NCI-H2081 (cell line): ENCODE measurements around the gene NDUFS7.

Experiments
- DNase-seq, 2 experiments: peaks; one replicate each; lab custom pipeline; 2025; lab: John Stamatoyannopoulos, UW

Gene NDUFS7

DNA sequence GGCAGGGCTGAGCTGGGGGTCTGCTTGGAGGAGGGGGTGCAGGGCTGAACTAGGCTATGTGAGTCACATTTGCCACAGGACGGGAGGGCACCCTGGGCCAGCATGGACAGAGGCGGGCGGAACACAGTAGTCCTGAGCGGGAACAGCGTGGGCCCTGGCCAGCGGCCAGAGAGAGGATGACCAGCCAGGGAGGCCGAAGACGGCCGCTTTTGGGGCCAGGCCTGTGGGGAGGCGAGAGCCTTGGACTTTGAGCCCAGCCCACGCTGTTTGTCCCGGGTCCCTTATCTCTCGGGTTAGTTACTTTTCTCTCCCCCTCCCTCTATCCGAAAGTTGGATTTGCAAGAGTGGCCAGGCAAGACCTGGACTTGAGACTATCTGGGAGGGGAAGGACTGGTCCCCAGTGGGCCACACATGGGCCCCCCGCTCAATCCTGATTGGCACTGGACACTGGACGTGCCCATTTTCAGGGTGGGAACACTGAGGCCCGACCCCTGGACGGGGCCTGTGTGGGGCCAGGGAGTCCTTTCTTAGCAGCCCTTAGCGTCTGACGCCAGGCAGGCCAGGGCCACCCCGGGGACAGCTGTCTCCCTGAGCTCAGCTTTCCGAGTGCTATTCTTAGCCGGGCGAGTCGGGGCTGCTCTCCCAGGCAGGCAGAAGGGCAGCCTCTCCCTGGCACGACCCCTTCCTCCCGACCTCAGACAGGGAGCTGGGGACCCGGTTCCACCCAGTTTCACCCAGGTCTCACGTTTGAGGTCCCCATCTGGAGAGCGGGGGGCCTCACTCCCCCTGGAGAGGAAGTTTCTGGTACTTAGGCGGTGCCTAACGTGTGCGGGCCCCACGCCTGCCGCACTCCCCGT lies 16.8 kb downstream of the NDUFS7 start:
- DNase-seq, result peak in 1 of 2 experiments; percentile 10

DNA sequence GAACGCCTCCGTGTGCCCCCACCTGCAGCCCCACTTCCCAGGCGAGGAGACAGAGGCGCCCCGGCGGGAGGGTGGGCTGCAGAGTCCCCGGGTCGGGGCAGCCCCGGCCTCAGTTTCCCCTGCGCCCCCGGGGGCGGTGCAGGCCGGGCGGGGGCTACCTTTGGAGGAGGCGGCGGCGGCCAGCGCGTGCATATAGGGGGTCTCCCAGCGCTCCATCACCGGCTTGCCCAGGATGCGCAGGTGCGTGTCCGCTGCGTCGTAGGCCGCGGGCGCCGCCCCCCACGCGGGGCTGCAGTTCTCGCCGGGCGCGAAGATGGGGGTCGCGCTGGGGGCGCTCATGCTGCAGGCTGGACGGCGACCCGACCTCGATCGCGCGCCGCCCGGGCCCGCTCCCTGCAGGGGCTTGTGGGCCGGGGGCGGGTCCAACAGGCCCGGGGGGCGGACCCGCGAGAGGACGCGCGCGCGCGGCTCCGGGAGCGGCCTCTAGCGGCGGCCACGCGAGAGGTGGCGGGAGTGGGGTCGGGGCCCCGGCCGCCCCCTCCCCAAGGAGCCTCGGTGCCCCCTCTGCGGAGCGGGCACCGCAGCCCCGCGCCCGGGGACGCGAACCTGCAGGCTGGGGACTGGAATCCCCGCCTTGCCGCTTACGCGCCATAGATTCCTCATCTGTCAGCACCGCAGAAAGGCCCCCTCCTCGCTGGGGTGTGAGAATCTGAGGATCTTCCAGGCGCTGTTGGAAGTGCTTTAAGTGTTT lies 17.6 kb downstream of the NDUFS7 start, which contains the start of gene GAMT:
TSS of gene GAMT (minus strand) at position 405 of the 751 bp plus-strand sequence. CDS start at position 339, 66 bp downstream.
- DNase-seq, result peak in 1 of 2 experiments; percentile 35

DNA sequence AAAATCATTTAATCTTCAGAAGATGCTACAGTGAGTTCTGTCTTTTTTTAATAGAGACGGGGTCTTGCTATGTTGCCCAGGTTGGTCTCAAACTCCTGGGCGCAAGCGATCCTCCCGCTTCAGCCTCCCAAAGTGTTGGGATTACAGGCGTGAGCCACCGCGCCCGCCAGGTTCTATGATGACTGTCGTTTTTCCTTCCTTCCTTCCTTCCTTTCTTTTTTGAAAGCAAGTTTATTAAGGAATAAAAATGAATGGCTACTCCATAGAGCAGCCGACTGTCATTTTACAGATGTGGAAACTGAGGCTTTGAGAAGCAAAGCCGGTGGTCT lies 18.1 kb downstream of the NDUFS7 start:
- DNase-seq, result no peak

DNA sequence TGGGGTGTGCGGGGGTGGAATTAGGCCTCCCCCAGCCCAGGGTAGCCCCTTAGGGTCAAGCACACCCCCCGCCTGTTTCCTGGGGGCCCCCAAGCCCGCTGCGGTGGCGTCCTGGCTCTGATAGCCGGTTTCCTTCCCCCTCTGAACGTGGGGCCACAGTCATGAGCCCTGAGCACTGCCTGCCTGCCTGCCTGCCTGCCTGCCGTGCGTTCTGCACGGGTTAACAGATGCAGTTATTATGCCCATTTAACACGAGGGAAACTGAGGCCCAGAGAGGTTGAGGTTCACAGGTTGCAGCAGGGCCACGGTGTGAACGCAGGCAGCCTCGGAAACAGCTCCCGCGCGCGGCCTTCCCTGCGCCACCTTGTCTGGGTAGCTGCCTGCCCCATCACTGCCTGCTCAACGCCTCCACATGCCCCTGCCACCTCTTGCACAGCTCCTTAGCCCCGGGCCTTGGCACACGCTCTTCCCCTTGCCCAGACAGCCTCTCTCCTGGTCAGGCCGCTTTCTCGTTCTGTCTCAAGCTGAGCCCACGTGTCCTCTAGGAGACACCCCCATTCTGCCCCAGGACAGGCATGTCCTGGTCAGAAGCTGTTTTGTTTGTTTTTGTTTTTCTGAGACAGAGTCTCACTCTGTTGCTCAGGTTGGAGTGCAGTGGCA lies 18.8 kb downstream of the NDUFS7 start:
- no peak for DNase-seq

DNA sequence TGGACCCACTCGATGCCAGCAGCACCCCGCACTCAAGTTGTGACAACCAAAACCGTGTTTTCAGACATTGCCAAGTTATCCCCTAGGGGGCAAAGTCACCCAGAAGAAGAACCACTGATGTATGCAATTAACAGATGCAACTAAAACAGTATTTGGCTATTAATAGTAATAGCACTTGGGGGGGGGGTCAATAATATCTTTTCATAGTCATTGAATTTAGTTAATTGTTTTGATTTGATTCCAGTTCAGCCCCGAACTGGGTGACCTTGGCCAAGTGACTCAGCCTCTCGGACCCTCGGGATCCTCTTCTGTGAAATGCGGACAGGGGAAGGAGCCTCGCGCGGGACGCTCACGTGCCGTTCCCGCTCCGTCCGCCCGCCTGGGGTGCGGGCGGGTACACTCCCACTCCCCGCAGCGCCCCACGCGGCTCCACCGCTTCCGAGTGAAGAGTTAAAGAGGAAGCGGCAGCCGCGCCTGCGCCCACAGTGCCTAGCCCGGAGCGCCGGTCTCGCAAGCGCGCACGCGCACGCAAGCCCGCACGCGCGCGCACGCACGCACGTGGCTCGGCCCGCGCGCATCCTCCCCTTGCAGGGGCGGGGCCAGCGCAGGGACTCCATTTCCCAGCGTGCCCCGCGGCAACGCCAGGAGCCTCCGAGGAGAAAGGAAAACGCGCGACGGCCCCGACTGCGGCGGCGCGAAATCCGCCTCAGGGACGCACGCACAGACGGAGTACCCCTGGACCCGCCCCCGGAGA lies 23.2 kb downstream of the NDUFS7 start:
- peak; percentile 97 to 99 for DNase-seq

DNA sequence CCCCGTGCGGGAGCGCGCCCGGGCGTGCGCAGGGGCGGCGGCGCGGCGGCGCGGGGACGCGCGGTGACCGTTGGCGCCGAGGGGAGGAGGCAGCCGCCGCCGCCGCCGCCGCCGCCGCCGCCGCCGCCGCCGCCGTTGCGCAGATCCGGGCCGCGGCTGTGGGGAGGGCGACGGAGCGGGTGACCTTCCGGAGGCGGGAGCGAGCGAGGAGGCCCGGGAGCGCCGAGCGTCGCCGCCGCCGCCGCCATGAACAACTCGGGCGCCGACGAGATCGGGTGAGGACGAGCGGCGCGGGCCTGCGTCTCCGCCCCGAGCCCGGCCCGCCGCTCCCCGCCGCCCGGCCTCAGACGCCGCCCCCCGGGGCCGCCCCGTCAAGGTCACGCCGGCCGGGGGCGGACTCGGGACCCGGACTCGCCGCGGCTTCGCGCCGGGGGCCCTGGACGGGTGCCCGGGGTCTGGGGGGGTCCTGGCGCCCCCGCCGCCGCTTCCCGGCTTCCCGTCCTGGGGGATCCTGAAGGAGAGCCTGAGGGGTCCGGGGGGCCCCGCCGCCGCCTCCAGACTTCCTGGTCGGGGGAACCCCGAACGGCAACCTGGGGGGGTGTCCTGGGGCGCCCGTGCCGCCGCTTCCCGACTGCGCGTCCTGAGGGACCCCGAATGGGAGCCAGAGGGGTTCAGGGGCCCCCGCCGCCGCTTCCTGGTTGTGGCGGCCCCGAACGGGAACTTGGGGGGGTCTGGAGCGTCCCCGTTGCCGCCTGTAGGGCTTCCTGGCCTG lies 24.0 kb downstream of the NDUFS7 start, which contains the start of gene DAZAP1:
TSS of gene DAZAP1 (plus strand) at position 59 of the 772 bp plus-strand sequence. CDS start at position 247, 188 bp downstream.
- DNase-seq, result no peak

DNA sequence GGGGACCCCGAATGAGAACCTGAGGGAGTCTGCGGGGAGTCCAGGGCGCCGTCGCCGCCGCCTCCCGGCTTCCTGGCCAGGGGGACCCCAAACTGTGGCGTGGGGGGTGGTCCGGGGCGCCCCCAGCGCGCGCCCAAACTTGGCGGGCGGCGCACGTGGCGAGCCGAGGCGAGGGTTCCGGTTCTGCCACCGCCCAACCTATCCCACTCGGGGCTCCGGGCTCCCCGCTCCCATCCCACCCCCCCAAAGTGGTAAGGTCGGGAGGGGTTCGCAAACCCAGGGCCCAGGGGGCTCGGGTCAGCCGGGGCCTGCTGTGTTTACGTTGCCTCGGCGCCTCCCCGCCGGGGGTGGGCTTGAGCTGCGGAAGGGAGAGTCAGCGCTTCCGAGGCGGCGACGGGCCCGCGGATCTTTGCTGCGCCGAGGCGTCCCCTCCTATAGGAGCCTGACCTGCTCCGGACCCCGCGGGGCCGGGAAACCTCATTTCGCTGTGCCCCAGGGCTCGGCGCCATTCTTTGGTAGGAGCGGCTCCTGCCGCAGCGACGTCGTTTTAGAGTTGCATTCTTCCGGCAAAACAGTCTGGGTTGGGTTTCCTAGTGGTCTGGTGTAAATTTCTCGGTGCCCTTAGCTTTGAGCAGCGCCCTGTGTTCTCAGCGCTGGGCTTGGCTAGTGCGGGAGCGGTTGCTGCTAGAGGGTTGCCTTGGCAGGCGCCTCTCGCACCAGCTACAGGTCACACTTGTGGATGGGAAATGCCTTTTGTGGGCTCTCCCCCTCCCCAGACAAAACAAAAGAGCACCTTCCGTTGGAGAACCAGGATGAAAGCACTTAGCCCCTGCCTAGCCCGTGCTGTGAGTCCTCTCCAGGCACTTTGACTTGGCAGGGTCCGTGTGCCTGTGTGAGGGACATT lies 24.8 kb downstream of the NDUFS7 start:
- DNase-seq, result peak in 1 of 2 experiments; percentile 24

DNA sequence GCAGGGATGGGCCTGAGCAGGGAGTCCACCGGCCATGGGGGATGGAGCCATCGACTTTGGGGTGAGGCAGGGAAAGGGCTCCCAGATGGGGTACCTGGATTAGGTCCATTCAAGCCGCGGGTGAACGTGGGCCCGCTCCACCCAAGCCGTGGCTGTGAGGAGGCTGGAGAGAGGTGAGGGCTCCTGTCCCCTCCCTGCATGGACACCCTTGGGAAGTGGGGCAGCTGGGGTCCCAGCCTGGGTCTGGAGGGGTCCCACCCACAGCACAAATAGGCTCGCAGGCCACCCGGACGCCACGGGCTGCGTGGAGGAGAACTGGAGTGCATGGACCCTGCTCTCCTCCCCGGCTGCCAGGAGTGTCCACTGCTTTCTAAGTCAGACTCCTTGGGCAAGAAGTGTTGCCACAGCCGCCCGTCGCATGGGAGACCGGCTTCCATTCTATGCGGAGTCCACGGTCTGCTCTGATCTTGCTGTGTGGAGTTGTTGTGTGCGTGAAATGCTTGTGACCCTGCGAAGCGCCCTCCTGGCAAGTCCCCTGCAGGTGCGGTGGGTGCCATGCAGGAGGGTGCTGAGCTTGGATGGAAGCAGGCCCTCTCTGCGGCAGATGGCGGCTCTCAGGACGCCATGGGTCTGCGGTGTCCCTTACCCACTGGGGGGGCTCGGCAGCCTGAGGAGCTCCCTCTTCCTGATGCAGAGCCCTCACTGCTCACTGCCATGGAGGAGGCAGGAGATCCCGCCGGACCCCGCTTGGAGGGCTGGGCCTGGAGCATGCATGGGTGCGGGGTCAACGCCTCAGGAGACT lies 25.7 kb downstream of the NDUFS7 start:
- DNase-seq, result no peak

DNA sequence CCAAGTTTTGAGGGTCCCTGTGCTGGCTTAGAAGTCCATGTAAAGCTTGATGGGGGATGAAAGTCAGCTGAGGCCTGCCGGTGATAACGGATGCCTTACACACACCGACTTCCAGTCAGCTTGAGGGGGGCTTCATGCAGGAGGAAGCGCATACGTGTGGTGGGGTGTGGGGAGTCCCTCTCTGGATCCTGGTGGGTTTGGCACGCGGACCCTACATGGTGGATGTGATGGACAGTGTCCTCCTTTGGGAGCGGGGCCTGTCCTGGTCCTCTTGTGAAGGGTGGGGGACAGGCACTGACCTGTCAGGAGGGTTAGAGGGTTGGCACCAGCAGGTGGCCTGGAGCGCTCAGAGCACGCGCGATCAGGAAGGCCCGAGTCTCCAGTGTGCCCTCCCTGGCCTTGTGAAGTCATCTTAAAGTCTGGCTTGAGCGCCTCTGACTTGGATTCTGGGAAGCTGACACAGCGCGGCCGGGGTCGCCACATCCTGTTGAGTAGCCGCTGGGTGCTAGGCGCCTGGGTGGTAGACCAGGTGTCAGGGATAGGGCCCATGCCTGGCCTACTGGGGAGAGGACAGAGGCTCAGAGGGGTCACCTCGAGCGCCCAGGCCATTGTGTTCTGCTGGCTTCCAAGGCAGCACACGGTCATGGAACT lies 26.6 kb downstream of the NDUFS7 start:
- DNase-seq, result no peak

DNA sequence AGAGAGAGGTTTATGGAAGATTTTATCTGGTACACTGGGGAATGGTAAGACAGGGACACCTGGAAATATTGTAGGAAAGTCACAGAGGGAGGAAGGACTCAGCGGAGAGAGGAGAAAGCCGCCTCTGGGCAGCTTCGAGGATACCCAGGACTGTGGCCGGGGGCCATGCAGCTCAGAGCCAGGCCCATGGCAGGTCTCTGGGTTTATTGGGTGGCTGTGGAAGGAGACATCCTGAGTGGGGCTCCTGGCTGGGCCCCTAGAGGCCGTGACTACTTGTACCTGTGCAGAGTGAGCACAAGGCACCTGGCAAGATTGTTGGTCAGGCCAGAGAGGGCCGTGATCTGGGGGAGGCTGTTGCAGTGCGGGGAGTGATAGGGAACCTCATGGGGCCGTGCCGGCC lies 27.1 kb downstream of the NDUFS7 start:
- no peak for DNase-seq

DNA sequence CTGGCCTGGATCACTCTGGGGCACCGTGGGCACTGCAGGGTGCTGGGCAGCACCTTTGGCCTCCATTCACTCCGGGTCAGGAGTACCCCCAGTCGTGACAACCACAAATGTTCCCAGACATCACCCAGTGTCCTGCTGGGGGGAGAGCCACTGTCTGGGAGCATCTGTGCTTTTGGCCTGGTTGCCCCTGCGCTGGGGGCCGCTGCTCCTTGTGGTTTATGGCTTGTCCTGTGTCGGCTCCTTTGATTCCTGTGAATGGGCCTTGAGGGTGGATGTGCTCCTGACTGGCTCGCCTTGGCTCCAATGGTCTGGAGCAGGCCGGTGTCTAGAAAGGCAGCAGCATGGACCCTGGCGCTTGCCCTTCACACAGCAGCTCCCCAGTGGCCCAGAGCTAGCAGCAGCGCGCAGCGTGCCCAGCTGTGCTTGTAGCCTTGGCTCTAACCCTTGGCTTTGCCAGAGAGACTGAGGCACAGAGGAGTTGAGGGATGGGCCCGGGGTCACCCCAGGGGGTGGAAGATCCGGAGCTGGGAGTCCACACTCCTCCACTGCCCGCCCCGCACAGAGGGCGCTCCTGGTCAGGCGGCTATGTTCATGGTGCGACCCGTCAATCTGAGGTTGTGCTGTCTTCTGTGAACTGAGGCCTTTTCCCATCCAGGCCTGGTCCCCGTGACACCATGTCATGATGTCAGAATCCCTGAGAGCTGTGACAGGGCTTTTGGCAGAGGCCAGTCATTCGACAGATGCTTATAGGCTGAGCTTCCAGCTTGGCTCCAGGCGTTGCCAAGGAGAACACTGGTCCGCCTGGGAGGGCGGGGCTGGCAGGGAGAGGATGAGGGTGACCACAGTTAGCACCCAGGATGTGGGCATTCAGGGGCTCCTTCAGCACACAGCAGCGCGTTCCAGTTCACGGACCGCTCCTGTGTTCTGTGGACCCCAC lies 27.8 kb downstream of the NDUFS7 start:
- peak in 1 of 2 experiments; percentile 27 for DNase-seq

DNA sequence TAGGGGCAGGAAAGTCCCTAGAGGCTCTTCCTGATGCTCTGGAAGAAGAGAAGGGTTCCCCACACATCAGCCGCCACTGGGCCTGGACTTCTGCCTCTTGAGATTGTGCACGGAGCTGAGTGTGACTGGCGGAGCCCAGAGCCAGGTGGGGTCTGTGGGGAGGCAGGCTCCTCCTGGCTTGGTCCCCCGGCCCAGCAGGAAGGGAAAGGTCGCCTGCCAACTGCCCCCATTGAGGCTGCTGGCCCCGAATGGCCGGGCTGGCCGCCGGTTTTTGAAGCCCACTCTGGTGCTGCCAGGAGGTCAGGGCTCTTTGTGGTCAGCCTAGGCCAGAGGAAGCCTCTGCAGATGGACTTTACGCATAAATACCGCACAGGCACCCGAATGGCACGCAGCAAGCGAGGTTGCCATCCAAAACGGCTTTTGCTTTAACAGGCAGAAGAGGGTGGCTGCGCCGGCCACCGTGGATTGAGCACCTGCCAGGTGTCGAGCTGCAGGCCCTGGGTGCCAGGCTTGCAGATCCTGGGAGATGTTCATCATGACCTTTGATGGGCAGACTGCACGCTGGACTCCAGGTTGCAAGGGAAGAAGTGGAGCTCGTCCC lies 28.7 kb downstream of the NDUFS7 start:
- DNase-seq, result no peak

DNA sequence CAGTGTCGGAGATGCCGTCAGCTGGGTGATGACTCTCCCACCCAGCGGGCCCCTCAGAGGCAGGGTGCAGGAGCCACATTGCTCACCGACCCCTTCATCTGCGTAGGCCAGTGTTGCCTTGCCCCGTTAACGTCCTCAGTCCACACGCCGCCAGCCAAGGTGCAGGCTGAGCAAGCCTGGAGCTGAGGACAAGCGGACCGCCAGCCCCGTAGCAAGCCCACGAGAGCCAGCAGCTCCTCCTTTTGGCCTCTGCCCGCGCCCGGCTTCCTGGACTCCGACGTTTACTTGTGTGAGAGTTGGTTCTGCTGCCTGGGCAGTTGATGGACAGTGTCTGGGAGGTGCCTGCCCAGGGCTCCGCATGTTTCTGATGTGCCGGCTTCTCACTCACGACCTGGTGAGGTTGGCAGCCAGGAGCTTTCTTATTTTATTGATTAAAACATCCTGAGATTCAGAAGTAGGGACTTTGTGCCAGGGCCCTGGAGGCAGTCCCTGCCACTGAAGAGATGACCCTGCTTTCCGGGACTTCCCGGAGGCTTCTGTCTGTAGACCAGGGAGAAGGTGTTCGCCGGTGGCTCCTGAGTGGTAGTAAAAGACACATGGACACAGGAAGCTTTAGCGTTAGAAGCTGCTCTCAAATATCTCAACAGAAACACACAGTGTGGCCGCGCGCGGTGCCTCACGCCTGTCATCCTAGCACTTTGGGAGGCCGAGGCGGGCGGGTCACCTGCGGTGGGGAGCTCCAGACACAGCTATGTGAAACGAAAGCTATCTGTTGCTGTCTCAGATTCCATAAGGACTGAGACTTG lies 29.5 kb downstream of the NDUFS7 start:
- no peak for DNase-seq

DNA sequence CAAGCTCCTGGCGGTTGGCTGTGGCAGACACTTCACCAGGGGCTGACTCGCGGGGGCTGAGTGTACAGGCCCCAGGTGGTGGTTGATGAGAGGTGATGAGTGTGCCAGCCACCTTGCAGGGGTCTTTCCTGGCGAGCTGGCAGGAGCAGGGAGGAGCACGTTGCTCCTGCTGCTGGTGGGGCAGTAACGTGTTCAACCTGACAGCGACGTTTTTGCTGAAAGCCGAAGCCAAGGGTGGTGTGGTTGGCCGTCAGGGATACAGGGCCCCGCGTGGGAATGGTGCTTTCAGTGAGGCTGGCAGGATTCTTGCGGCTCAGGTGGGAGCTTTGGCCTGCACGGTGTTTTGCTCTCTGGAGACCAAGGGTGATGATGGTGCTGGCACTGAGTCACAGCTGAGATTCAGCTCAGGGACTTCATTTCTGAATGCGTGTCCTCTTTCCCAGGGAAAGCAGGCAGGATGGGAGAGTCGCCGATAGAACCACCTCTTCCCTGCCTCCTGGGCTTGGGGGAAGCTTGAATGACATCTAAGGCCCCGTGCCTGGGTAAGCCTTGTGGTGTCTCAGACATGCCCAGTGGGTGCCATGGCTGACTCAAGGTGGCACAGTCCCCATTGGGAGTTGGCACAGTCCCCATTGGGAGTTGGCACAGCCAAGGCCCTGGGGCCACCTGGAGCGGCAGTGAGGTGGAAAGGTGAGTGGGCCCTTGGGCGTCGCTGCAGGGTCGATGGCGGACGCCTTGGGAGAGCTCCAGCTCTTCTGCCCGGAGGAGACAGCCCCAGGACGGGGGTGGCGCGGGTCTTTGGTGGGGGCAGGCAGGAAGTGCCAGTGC lies 32.5 kb downstream of the NDUFS7 start:
- peak in 1 of 2 experiments; percentile 24 for DNase-seq

DNA sequence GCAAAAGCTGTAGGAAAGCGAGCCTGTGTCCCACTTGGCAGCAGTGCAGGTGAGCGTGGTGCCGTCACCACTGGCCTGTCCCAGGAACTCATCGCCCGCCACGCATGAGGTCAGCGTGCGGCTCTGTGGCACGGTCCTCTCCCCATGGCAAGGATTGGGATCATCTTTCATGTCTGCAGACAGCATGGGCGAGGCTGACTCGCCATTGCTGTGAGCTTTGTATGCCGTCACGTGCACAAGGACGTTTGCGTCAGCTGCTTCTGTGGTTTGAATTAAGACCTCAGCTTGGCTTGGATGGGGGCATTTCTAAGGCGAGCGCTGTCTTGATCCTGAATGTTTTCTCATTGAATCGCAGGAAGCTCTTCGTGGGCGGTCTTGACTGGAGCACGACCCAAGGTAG lies 33.4 kb downstream of the NDUFS7 start:
- no peak for DNase-seq
